Neuronal stem cell (in vitro differentiated cells): ENCODE data around the gene HSP90AB1. TPM values are rescaled to one million over a fixed set of nuclear protein-coding genes. Genes with fewer than 3 reads are reported as not detected.

Experiments
- DNase-seq: peaks from one replicate; pipeline ENCODE4 v3.0.0-alpha.2; 2013; ENCODE audit warnings: low spot score
- H2AFZ ChIP-seq: one replicate; pipeline ENCODE4 v1.6.1; 2013; ENCODE audit warnings: mild to moderate bottlenecking, low read length, inconsistent platforms
- H2AK5ac ChIP-seq: 2 replicates; pipeline ENCODE4 v1.6.1; 2013; ENCODE audit warnings: low read depth, mild to moderate bottlenecking, inconsistent platforms, low read length, moderate library complexity, mixed read lengths
- H2BK120ac ChIP-seq: 2 replicates; pipeline ENCODE4 v1.6.1; 2013; ENCODE audit warnings: low read depth, mild to moderate bottlenecking, inconsistent platforms, low read length, moderate library complexity, mixed read lengths
- H2BK12ac ChIP-seq: one replicate; pipeline ENCODE4 v1.6.1; 2013; ENCODE audit warnings: low read length, inconsistent platforms
- H2BK15ac ChIP-seq: 2 replicates; pipeline ENCODE4 v1.6.1; 2013; ENCODE audit warnings: mild to moderate bottlenecking, low read length, inconsistent platforms, mixed read lengths
- H2BK5ac ChIP-seq: one replicate; pipeline ENCODE4 v1.6.1; 2013; ENCODE audit warnings: inconsistent platforms, mild to moderate bottlenecking, low read length, moderate library complexity
- H3K14ac ChIP-seq: one replicate; pipeline ENCODE4 v1.6.1; 2013; ENCODE audit warnings: low read length, inconsistent platforms
- H3K18ac ChIP-seq: 2 replicates; pipeline ENCODE4 v1.6.1; 2013; ENCODE audit warnings: low read length, inconsistent platforms
- H3K23ac ChIP-seq: 2 replicates; pipeline ENCODE4 v1.6.1; 2013; ENCODE audit warnings: low read depth, mild to moderate bottlenecking, mixed read lengths, low read length, inconsistent platforms; ENCODE audit not compliant: poor library complexity
- H3K27ac ChIP-seq: replicated peaks from 3 replicates; pipeline ENCODE4 v1.5.1; 2013; ENCODE audit warnings: low read length, inconsistent platforms
- H3K27me3 ChIP-seq, 3 experiments: 2 replicates each; pipeline ENCODE4 v1.6.1; 2013; ENCODE audit warnings: low read length in 3 of 3, mild to moderate bottlenecking in 2 of 3, inconsistent platforms in 1 of 3, low read depth in 1 of 3, mixed read lengths in 1 of 3, moderate library complexity in 1 of 3; ENCODE audit not compliant: control insufficient read depth in 3 of 3, insufficient read depth in 3 of 3
- H3K36me3 ChIP-seq, 2 donors: replicated peaks in 1 of 2; 2 replicates each; pipeline ENCODE4 v1.6.1; 2013; ENCODE audit warnings: low read length in 2 of 2; ENCODE audit not compliant: control insufficient read depth in 2 of 2, insufficient read depth in 2 of 2
- H3K4ac ChIP-seq: 2 replicates; pipeline ENCODE4 v1.6.1; 2013; ENCODE audit warnings: inconsistent platforms, mild to moderate bottlenecking, low read length, moderate library complexity
- H3K4me1 ChIP-seq, 2 donors: 1 replicate in 1 of 2; 2 replicates in 1 of 2; pipeline ENCODE4 v1.6.1; 2013; ENCODE audit warnings: low read length in 2 of 2, low read depth in 1 of 2; ENCODE audit not compliant: control insufficient read depth in 2 of 2, insufficient read depth in 1 of 2
- H3K4me2 ChIP-seq: one replicate; pipeline ENCODE4 v1.6.1; 2013; ENCODE audit warnings: mild to moderate bottlenecking, low read length, inconsistent platforms; ENCODE audit not compliant: insufficient read depth, poor library complexity, severe bottlenecking
- H3K4me3 ChIP-seq, 2 donors: 2 replicates each; pipeline ENCODE4 v1.5.1; 2013; ENCODE audit warnings: low read length in 2 of 2, mild to moderate bottlenecking in 2 of 2, inconsistent platforms in 1 of 2, moderate library complexity in 1 of 2
- H3K79me1 ChIP-seq: one replicate; pipeline ENCODE4 v1.6.1; 2013; ENCODE audit warnings: low read depth, mild to moderate bottlenecking, inconsistent platforms, low read length, moderate library complexity
- H3K9ac ChIP-seq: one replicate; pipeline ENCODE4 v1.6.1; 2013; ENCODE audit warnings: mild to moderate bottlenecking, low read depth, low read length, inconsistent platforms; ENCODE audit not compliant: poor library complexity
- H3K9me3 ChIP-seq, 2 donors: replicated peaks in 1 of 2; 2 replicates each; pipeline versions ENCODE3 to v1.6.1; 2013; ENCODE audit warnings: low read length in 2 of 2, mild to moderate bottlenecking in 2 of 2, inconsistent platforms in 1 of 2, low read depth in 1 of 2, mixed read lengths in 1 of 2, moderate library complexity in 1 of 2; ENCODE audit not compliant: control insufficient read depth in 2 of 2, insufficient read depth in 1 of 2
- H4K8ac ChIP-seq: one replicate; pipeline ENCODE4 v1.6.1; 2013; ENCODE audit warnings: low read depth, mild to moderate bottlenecking, inconsistent platforms, low read length, moderate library complexity
- H4K91ac ChIP-seq: one replicate; pipeline ENCODE4 v1.6.1; 2013; ENCODE audit warnings: low read length, low read depth, mild to moderate bottlenecking, inconsistent platforms; ENCODE audit not compliant: poor library complexity
- WGBS, 2 donors: extraction: QIAGEN DNeasy Blood & Tissue Kit; methylation state at CpG; one replicate each; pipeline ENCODE4 v1.1.7; 2013; ENCODE audit warnings: missing lambda C conversion rate in 2 of 2, mixed read lengths in 1 of 2; ENCODE audit not compliant: insufficient read length in 2 of 2, insufficient replicate concordance in 1 of 2; ENCODE audit errors: extremely low coverage in 2 of 2; 5-methylcytosine and 5-hydroxymethylcytosine counted together
- polyA plus RNA-seq, 2 experiments: library from polyadenylated mRNA; stranded (reverse); fragments of 200-250 nt; gene quantifications; one replicate each; pipeline ENCODE4 v1.2.3, GENCODE V29; 2013

The HSP90AB1 gene
- 1,143 TPM for polyA plus RNA-seq (2013, experiment 1 of 2)
- 1,131 TPM for polyA plus RNA-seq (2013, experiment 2 of 2)

DNA sequence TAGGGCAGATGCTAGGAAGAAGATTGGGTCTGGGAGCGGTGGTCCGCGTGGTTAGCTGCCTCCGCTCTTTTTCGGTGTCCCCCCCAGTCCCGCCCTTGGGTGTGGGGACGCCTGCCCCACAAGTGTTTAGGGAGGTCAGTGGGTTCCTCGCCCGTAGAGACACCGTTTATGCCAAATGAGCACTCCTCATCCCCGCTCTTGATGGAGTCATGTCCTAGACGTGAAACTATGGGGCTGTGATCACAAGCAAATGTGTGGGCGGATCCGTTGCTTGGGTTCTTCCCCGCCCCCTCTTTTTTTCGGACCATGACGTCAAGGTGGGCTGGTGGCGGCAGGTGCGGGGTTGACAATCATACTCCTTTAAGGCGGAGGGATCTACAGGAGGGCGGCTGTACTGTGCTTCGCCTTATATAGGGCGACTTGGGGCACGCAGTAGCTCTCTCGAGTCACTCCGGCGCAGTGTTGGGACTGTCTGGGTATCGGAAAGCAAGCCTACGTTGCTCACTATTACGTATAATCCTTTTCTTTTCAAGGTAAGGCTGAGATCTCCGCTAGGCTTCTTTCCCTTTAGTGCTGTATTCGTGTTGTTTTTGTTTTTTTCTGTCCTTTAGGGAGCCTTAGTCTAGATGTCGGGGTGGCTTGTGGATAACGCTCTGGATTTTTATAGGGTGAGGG lies at the start of gene HSP90AB1:
Gene HSP90AB1, plus strand, starts transcription at position 439 of the 675 bp plus-strand sequence. CDS start 1,529 bp downstream, outside the sequence.
- no CpG with 5 or more reads among the region's 34 CpGs for WGBS, 2 donors
- Histone ChIP-seq H4K8ac (peak within 1 kb of the TSS; percentile 33), H3K79me1 (peaks cover 3% of the 10 kb centered on the region)

DNA sequence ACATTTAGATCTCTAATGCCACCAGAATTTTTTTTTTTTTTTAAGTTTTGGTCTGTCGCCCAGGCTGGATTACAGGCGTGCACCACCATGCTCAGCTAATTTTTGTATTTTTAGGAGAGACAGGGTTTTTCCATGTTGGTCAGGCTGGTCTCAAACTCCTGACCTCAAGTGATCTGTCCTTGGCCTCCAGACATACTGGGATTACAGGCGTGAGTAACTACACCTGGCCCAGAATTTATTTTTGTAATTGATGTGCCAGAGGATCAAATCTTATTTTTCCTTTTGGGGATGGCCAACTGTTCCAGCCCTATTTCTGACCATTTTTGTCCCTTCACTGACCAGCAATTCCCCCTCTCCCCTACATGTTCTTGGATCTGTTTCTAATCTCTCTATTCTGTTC lies 48.2 kb upstream of the HSP90AB1 start:
- Histone ChIP-seq H3K27me3 (no peaks in the 10 kb centered on the region), H3K4me3 (no peak overlapping the region), H3K18ac (no peak overlapping the region), H3K23ac (no peak overlapping the region), H2BK15ac (no peak overlapping the region), H3K9ac (no peak overlapping the region), H2BK5ac (no peak overlapping the region), H2BK12ac (no peak overlapping the region), H3K79me1 (no peaks in the 10 kb centered on the region), H3K4me1 (peaks cover 21 to 23% of the 10 kb centered on the region in 2 donors), H2BK120ac (no peak overlapping the region), H3K36me3 (no peaks in the 10 kb centered on the region), H3K4ac (no peak overlapping the region), H3K4me2 (no peak overlapping the region), H2AFZ (no peak overlapping the region), H4K91ac (no peak overlapping the region), H3K14ac (no peak overlapping the region), H4K8ac (no peak overlapping the region), H2AK5ac (no peak overlapping the region), H3K27ac (no peak overlapping the region), H3K9me3 (no peaks in the 10 kb centered on the region)
- WGBS, 2 donors, result no CpG with 5 or more reads among the region's 3 CpGs
- DNase-seq, result no peak

More for the DNA sequence above, at the start of gene HSP90AB1:
- H3K18ac ChIP-seq, result peak within 1 kb of the TSS; percentile 96
- peak within 1 kb of the TSS; percentile 91 for H2BK120ac ChIP-seq
- peak within 1 kb of the TSS; percentile 79 for H3K27ac ChIP-seq
- H3K9ac ChIP-seq, result peak within 1 kb of the TSS; percentile 91
- peak within 1 kb of the TSS; percentile 5 for H3K14ac ChIP-seq
- H3K23ac ChIP-seq, result peak within 1 kb of the TSS; percentile 99
- H3K4me3 ChIP-seq, result peak within 1 kb of the TSS; percentile 87 to 91
- peak within 1 kb of the TSS; percentile 79 for H3K4me2 ChIP-seq
- H2BK5ac ChIP-seq, result peak within 1 kb of the TSS; percentile 69
- peak within 1 kb of the TSS; percentile 17 for H3K4ac ChIP-seq
- peak within 1 kb of the TSS; percentile 89 for H2AK5ac ChIP-seq
- no peak within 1 kb of the TSS for H4K91ac ChIP-seq
- H2AFZ ChIP-seq, result peak within 1 kb of the TSS; percentile 95
- peaks cover 27 to 40% of the 10 kb centered on the region in 2 donors for H3K36me3 ChIP-seq
- DNase-seq, result peak; percentile 94
- H3K4me1 ChIP-seq, result peaks cover 15 to 21% of the 10 kb centered on the region in 2 donors
- no peaks in the 10 kb centered on the region for H3K27me3 ChIP-seq
- H2BK15ac ChIP-seq, result peak within 1 kb of the TSS; percentile 88
- H2BK12ac ChIP-seq, result peak within 1 kb of the TSS; percentile 95
- no peaks in the 10 kb centered on the region for H3K9me3 ChIP-seq

DNA sequence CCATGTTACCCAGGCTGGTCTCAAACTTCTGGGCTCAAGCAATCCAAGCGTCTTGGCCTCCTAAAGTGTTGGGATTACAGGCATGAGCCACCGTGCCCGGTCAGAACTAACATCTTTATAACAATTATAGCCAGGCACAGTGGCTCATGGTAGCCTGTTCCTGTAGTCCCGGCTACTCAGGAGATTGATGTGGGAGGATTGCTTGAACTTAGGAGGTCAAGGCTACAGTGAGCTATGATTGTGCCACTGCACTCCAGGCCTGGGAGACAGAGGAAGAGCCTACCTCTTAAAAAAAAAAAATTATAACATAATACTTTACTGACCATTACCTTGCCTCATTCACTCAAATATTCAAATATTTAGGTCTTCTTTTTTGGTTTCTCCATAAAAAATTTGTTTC lies 47.0 kb upstream of the HSP90AB1 start:
- Histone ChIP-seq H3K4me2 (no peak overlapping the region), H2BK5ac (no peak overlapping the region), H3K27me3 (no peaks in the 10 kb centered on the region), H2BK120ac (no peak overlapping the region), H4K91ac (no peak overlapping the region), H3K18ac (no peak overlapping the region), H3K14ac (no peak overlapping the region), H3K4me1 (peaks cover 21 to 23% of the 10 kb centered on the region in 2 donors), H3K79me1 (no peaks in the 10 kb centered on the region), H3K9ac (no peak overlapping the region), H3K36me3 (no peaks in the 10 kb centered on the region), H2AFZ (no peak overlapping the region), H4K8ac (no peak overlapping the region), H2AK5ac (no peak overlapping the region), H2BK15ac (no peak overlapping the region), H3K4me3 (no peak overlapping the region), H3K27ac (no peak overlapping the region), H3K4ac (no peak overlapping the region), H3K9me3 (no peaks in the 10 kb centered on the region), H3K23ac (no peak overlapping the region), H2BK12ac (no peak overlapping the region)
- DNase-seq, result no peak
- WGBS, 2 donors, result no CpG with 5 or more reads among the region's 4 CpGs

DNA sequence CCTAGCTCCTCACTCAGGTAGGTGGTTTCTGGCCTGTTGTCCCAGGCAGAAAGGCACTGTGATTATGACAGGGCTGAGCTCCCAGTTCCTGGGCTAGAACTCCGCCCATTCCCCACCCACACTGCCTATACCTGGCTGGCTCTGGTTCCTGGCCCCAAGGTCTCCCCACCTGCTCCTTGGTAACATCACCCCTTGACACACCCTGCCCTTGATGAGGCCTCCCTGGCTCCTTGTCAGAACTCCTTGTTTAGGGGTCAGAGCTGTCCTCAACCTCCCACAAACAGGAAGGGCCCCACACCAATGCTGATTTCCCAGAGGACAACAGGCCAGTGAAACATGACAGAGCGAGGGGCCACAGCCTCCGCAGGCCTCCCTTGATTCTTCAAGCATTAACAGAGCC lies 45.7 kb upstream of the HSP90AB1 start:
- peak overlapping the region; percentile 80 for H3K18ac ChIP-seq
- no peak for DNase-seq
- no peak overlapping the region for H3K4me3 ChIP-seq
- no peak overlapping the region for H3K27ac ChIP-seq
- H2AK5ac ChIP-seq, result no peak overlapping the region
- H2AFZ ChIP-seq, result no peak overlapping the region
- no peak overlapping the region for H3K4me2 ChIP-seq
- peak overlapping the region; percentile 18 for H3K23ac ChIP-seq
- H3K9me3 ChIP-seq, result no peaks in the 10 kb centered on the region
- peak overlapping the region; percentile 88 for H2BK5ac ChIP-seq
- H4K8ac ChIP-seq, result no peak overlapping the region
- H3K27me3 ChIP-seq, result no peaks in the 10 kb centered on the region
- H2BK12ac ChIP-seq, result peak overlapping the region; percentile 34
- peak overlapping the region; percentile 64 for H2BK120ac ChIP-seq
- H3K79me1 ChIP-seq, result no peaks in the 10 kb centered on the region
- peak overlapping the region; percentile 65 for H2BK15ac ChIP-seq
- H3K9ac ChIP-seq, result no peak overlapping the region
- H3K4ac ChIP-seq, result no peak overlapping the region
- H3K36me3 ChIP-seq, result no peaks in the 10 kb centered on the region
- no peak overlapping the region for H3K14ac ChIP-seq
- H4K91ac ChIP-seq, result peak overlapping the region; percentile 90
- WGBS, 2 donors, result no CpG with 5 or more reads among the region's 3 CpGs
- H3K4me1 ChIP-seq, result peaks cover 21 to 23% of the 10 kb centered on the region in 2 donors
